ENCODE measurements around the gene HNRNPUL2. TPM values are rescaled to one million over a fixed set of nuclear protein-coding genes. Genes with fewer than 3 reads are reported as not detected.
A peak's percentile ranks its signal among the peaks of the same experiment; 100 is the strongest.
"Not testable (repeated sequence)": the region's sequence is repeated elsewhere in the genome, so short reads cannot be mapped to it uniquely, and the experiment has no call there.

Gene HNRNPUL2
- total RNA-seq, 1 experiment from 2014 or later: 21.2 TPM

- no peak overlapping the region for H3K4me3 ChIP-seq
- H3K27ac ChIP-seq: no peak overlapping the region
- DNase-seq: no peak
- H3K4me1 ChIP-seq: no peaks in the 10 kb centered on the region
- no peaks in the 10 kb centered on the region for H3K27me3 ChIP-seq
- peaks cover 89% of the 10 kb centered on the region for H3K36me3 ChIP-seq
- H3K9me3 ChIP-seq (replicated peaks): no peaks in the 10 kb centered on the region
These were observed 11.8 kb downstream of the HNRNPUL2 start for GRCh38 chr11:62715150-62716130.

- H3K27me3 ChIP-seq: no peaks in the 10 kb centered on the region
- H3K4me1 ChIP-seq: peaks cover 4% of the 10 kb centered on the region; the same call in 1 of the 2 replicates
- H3K27ac ChIP-seq: no peak overlapping the region
- DNase-seq: no peak
- H3K4me3 ChIP-seq: no peak overlapping the region
- no peaks in the 10 kb centered on the region for H3K9me3 ChIP-seq (replicated peaks)
- peaks cover 79% of the 10 kb centered on the region for H3K36me3 ChIP-seq
These were observed 13.9 kb downstream of the HNRNPUL2 start for GRCh38 chr11:62713343-62713742.

GRCh38 chr11:62712861-62713260, 14.4 kb downstream of the HNRNPUL2 start:
- no peak for DNase-seq
- Histone ChIP-seq H3K27ac (no peak overlapping the region), H3K36me3 (peaks cover 75% of the 10 kb centered on the region), H3K4me3 (no peak overlapping the region), H3K27me3 (no peaks in the 10 kb centered on the region), H3K4me1 (peaks cover 4% of the 10 kb centered on the region; the same call in 1 of the 2 replicates), H3K9me3 (replicated peaks) (no peaks in the 10 kb centered on the region)

- no peaks in the 10 kb centered on the region for H3K27me3 ChIP-seq
- H3K4me1 ChIP-seq: peaks cover 4% of the 10 kb centered on the region
- no peak overlapping the region for H3K27ac ChIP-seq
- H3K9me3 ChIP-seq (replicated peaks): no peaks in the 10 kb centered on the region
- H3K36me3 ChIP-seq: peaks cover 69% of the 10 kb centered on the region
- DNase-seq: no peak
- H3K4me3 ChIP-seq: no peak overlapping the region
These were observed 14.9 kb downstream of the HNRNPUL2 start for GRCh38 chr11:62712276-62712812.

- Histone ChIP-seq H3K27ac (peak overlapping the region; percentile 79), H3K4me1 (peaks cover 11% of the 10 kb centered on the region), H3K36me3 (peaks cover 47% of the 10 kb centered on the region), H3K4me3 (peak overlapping the region; percentile 55), H3K9me3 (replicated peaks) (no peaks in the 10 kb centered on the region), H3K27me3 (no peaks in the 10 kb centered on the region)
- DNase-seq: peak; percentile 14 to 25
These were observed 17.3 kb downstream of the HNRNPUL2 start for GRCh38 chr11:62710001-62710345.

GRCh38 chr11:62709247-62710000, 17.8 kb downstream of the HNRNPUL2 start:
- peak overlapping the region; percentile 79 for H3K27ac ChIP-seq
- peaks cover 11% of the 10 kb centered on the region for H3K4me1 ChIP-seq
- no peaks in the 10 kb centered on the region for H3K9me3 ChIP-seq (replicated peaks)
- peaks cover 43% of the 10 kb centered on the region for H3K36me3 ChIP-seq
- H3K4me3 ChIP-seq: peak overlapping the region; percentile 55
- no peaks in the 10 kb centered on the region for H3K27me3 ChIP-seq
- peak; percentile 90 to 93 for DNase-seq

GRCh38 chr11:62708793-62709192, 18.5 kb downstream of the HNRNPUL2 start:
- no peak for DNase-seq
- Histone ChIP-seq H3K4me3 (peak overlapping the region; percentile 55), H3K27ac (peak overlapping the region; percentile 79), H3K27me3 (no peaks in the 10 kb centered on the region), H3K4me1 (peaks cover 11% of the 10 kb centered on the region), H3K36me3 (peaks cover 40% of the 10 kb centered on the region), H3K9me3 (replicated peaks) (no peaks in the 10 kb centered on the region)

- H3K36me3 ChIP-seq: peaks cover 36% of the 10 kb centered on the region
- H3K9me3 ChIP-seq (replicated peaks): no peaks in the 10 kb centered on the region
- peaks cover 11% of the 10 kb centered on the region for H3K4me1 ChIP-seq
- no peak overlapping the region for H3K27ac ChIP-seq
- peak overlapping the region; percentile 55; the same call in 1 of the 2 replicates for H3K4me3 ChIP-seq
- no peak for DNase-seq
- H3K27me3 ChIP-seq: no peaks in the 10 kb centered on the region
These were observed 18.9 kb downstream of the HNRNPUL2 start for GRCh38 chr11:62708392-62708791.

- peak within 1 kb of the TSS; percentile 64 for H3K4me3 ChIP-seq
- no peaks in the 10 kb centered on the region for H3K9me3 ChIP-seq (replicated peaks)
- H3K4me1 ChIP-seq: peaks cover 11% of the 10 kb centered on the region
- DNase-seq: peak; percentile 54 to 57
- H3K27ac ChIP-seq: peak within 1 kb of the TSS; percentile 78
- no peaks in the 10 kb centered on the region for H3K27me3 ChIP-seq
- H3K36me3 ChIP-seq: peaks cover 25% of the 10 kb centered on the region
These were observed 19.9 kb downstream of the HNRNPUL2 start, which contains the start of the genes BSCL2 and GNG3 for GRCh38 chr11:62707277-62707861. Gene BSCL2 (minus strand): TSS chr11:62707424. CDS start chr11:62707195, 229 bp downstream. Gene GNG3 (plus strand): TSS chr11:62707676. CDS start chr11:62708296, 620 bp downstream.

GRCh38 chr11:62706850-62707247, 20.4 kb downstream of the HNRNPUL2 start:
- Histone ChIP-seq H3K4me1 (peaks cover 11% of the 10 kb centered on the region), H3K4me3 (peak overlapping the region; percentile 64), H3K36me3 (peaks cover 20% of the 10 kb centered on the region), H3K9me3 (replicated peaks) (no peaks in the 10 kb centered on the region), H3K27ac (peak overlapping the region; percentile 78), H3K27me3 (no peaks in the 10 kb centered on the region)
- no peak for DNase-seq

- H3K27me3 ChIP-seq: no peaks in the 10 kb centered on the region
- no peaks in the 10 kb centered on the region for H3K9me3 ChIP-seq (replicated peaks)
- H3K4me1 ChIP-seq: peaks cover 11% of the 10 kb centered on the region
- peaks cover 17% of the 10 kb centered on the region for H3K36me3 ChIP-seq
- H3K4me3 ChIP-seq: peak overlapping the region; percentile 64
- H3K27ac ChIP-seq: peak overlapping the region; percentile 78
- peak; percentile 95 for DNase-seq
These were observed 21.1 kb downstream of the HNRNPUL2 start for GRCh38 chr11:62705880-62706849.

GRCh38 chr11:62705413-62705812, 21.8 kb downstream of the HNRNPUL2 start:
- Histone ChIP-seq H3K36me3 (peaks cover 15% of the 10 kb centered on the region), H3K9me3 (replicated peaks) (no peaks in the 10 kb centered on the region), H3K27me3 (no peaks in the 10 kb centered on the region), H3K27ac (peak overlapping the region; percentile 38; the same call in 1 of the 2 replicates), H3K4me3 (peak overlapping the region; percentile 64), H3K4me1 (peaks cover 11% of the 10 kb centered on the region)
- no peak for DNase-seq

GRCh38 chr11:62703921-62704320, 23.3 kb downstream of the HNRNPUL2 start:
- not testable (repeated sequence) for H3K27ac ChIP-seq; H3K4me3 ChIP-seq; H3K27me3 ChIP-seq; DNase-seq; H3K4me1 ChIP-seq; H3K9me3 ChIP-seq (replicated peaks)
- H3K36me3 ChIP-seq: peaks cover 14% of the 10 kb centered on the region

Data from SJCRH30 (cell line).